C1 segment of cervical spinal cord (tissue), 14 donors: ENCODE results near the gene TRIM45.

ENCODE experiments used
- DNase-seq, 14 donors: peaks; one replicate each; lab custom pipeline; 2025; lab: John Stamatoyannopoulos, UW

The TRIM45 gene

DNA sequence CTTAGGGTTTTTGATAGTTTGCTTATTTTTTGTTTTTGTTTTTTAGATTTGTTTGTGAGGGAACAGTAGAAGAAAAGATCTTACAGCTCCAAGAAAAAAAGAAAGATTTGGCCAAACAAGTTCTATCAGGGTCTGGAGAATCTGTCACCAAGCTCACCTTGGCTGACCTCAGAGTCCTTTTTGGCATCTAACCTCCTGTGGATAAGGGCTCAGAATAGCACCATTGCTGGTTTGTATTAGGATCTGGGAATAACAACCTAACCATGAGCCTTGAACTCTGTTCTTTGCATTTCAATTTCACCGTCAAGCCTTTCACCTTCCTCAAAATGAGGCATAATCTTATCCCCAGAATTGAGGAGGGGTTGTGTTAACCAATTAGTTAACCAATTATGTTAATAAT lies 20.2 kb downstream of the TRIM45 start:
- DNase-seq: no peak

DNA sequence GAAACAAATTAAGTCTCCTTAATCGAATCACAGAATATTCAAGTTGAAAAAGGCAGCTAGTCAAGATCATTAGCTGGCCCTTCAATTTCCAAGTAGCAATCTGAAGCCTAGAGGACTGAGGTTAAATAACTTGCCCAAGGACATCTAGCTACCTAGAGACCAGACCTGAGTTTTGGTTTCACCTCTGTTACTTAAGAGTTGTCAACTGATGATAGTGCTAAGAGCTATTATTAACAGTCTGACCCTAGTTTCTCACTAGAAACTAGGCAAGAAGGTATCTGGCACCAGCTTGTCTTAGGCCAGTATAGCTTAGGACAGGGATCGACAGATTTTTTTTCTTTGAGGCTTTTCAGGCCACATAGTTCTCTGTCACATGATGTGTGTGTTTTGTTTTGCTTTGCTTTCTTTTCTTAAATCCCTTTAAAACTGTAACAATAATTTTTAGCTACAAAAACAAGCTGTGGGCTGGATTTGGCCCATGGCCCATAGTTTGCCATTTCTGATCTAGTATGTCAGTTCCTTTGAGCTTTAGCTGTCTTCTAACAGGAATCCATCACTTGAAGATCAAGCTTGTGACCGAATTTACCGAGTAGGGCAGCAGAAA lies 23.2 kb downstream of the TRIM45 start:
- DNase-seq: no peak

DNA sequence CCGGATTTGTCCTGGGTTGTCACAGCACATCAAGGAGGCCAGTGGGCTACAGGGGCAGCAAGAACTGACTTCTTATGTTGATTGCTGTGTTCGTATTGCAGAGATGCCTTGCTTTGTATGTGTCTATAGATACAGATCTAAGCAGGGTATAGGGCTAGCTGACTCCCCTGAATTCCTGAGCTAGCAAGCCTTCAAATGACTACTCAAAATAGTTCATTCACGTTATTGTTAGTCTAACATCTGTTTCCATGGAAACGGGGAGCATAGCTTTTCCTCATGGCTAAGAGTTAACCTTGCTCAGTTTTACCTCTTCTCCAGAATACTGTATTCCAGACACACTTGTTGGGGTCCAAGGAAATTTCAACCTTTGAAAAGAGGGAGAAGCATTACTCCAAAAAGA lies 24.1 kb downstream of the TRIM45 start:
- DNase-seq: no peak

DNA sequence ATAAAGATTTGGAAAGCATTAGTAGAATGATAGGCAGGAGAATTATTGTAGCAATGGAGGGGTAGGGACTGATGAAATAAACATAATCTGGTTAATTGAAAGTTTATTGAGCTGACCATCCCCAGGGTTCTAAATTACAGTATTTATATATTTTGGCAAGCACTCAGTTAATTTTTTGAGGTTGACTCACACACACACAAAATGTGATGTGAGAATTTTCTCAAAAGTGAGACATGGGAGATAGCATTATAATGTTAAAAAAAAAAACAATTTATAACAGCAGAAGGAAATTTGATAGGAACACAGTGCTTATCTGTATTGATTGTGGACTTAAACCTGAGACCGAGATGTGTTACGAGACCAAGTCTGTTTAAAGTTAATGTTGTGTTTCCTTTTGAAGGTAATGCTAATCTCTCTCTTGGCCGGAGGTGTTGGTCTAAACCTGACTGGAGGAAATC lies 24.6 kb downstream of the TRIM45 start:
- DNase-seq: no peak

DNA sequence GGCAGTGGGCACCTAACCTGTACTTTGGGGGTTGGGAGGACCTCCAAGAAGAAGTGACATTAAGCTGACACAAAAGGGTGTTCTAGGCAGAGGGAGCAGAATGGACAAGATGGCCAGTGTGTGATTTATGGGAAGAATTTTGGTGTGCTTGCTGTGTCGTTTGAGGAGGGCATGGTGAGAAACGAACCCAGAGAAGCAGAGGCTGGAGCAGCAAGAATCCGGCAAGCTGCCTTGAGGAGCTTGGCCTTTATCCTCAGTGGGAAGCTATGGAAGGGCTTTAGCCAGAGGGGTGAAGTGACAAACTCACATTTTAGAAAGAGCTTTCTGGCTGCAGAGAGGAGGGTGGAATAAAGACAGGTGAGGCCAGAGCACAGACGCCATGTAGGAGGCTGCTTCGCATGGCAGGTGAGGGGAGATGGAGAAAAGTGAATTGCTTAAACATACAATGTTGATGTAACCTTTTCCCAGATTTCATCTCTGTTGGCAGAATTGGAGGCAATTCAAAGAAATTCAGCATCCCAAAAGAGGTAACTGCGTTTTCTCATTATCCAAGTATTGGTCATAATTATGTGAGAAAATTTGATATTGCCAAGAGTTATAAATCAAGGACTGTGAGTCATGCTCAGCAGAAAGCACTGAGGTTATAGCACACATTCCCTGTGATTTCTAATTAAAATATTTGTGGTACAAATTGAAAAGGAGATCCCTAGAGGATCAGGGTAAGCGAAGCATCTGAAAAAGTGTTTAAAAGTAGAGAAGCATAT lies 26.5 kb downstream of the TRIM45 start:
- DNase-seq: no peak

DNA sequence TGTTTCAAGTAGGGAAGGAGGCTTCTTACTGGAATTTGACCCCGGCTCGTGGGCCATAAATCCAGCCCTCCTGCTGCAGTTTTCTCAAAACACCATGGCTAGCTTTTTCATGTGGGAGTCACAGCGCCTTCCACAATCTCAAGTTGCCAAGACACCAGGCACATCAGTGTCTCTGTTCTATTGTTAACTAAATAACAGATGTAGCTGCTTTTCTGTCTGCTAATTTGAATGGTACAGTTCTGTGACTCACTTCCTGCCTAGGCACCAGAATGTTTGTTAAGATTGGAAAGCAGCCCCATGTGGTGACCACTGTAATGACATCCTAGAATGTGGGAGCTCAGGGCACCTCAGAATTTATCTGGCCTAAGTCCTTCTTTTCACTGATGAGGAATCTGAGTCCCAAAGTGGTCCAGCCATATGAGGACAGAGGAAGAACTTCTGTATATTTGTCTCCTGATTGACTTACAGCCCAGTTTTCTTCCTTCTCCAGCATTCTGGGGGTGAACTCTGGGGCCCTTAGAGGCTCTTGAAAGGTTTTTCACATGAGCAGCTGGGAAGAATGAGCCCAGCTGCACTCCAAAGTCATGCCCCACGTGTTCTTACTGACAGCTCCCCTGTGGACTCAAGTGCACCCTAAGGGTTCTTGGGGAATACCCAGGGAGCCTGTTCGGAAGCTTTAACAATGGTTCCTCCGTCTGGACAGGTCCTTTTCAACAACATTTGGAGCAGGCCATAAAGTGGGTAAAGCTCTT lies 27.5 kb downstream of the TRIM45 start:
- no peak for DNase-seq

DNA sequence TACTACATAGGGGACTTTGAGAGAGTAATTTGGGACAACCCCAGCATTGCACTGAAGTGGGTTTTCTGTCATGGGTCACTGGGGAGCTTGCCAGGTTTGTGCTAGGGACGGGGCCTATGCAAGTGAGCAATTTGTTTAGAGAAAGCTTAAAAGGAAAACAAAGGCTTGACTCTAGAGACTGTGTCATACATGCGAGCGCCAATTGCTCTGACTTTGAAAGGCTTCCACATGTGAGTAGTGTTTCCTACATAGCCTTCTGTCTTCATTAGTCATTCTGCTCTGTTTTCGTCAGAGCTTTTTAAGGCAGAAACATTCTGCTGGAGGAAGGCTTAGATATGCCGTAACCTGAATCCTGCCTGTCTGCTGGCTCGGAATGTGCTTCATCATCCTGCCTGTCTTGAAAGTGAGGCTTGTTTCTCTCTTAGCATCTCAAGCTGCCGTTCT lies 28.4 kb downstream of the TRIM45 start:
- DNase-seq: peak in 4 of 14 donors; percentile 3 to 35 (median 14)

DNA sequence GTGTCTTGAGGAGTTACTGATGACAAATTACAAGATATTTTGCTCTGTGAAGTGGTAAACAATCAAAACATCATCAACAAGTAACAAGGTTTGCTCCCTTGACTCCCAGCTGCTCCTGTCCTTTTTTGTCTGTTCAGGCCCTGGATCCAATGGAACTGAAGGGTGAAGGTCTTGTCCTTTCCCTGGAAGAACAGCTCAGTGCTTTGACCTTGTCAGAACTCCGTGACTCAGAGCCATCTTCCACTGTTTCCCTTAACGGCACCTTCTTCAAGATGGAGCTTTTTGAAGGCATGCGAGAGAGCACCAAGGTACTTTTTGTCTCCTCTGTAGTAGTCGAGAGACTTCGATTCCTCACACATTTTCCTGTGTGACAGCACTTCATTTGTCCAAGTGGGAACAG lies 29.0 kb downstream of the TRIM45 start:
- DNase-seq: no peak

DNA sequence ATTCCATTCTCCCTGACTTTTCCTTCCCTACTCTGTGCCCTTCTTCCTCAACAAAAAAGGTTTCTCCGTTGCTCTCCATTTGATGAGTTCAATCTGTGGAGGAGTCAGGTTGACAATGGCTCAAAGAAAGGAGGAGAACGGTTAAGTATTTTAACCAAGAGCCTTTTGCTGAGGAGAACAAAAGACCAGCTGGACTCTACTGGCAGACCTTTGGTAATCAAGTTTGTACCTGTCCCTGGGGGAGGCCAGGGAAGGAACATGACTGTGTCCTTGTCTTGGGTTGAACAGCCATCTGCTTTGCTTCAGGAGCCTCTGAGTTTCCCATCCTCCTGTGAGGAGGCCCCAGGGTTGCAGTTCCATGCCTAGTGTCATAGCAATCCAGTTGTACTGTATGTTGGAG lies 31.6 kb downstream of the TRIM45 start:
- no peak for DNase-seq

DNA sequence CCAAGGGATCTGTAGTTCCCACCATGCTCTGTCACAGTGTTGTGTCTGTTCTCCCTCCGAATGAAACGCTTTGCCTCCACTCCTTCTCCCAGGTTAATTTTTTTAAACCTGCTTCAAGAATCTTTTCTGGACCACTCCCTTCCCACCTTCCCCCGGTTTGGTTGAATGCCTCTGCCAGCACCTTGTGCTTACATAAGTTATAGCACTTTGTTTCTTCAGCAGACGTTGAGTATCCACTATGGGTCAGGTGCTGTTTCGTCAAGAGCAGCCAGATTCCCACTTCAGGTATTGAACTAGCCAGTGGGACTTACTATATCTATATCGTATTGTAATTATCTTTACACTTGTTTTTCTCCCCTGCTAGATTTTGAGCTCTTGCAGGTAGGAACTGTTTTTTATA lies 33.9 kb downstream of the TRIM45 start:
- no peak for DNase-seq

DNA sequence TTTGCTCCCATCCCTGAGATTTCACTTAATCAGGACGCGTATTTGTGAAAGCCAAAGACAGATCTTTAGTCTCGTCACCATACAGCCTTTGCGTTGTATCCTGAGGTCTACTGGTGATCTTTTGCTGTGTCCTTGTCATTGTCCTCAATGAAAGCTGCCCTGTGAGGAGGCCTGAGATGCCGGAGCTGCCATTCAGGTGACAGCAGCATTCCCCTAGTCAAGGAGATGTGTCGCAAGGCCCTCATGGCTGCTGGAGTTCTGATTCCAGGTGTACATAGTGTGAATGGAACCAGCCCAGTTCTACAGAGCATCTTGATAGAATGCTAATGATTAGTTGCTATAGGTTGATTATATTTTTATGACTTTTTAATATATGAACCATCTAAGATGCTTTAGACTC lies 37.3 kb downstream of the TRIM45 start:
- no peak for DNase-seq

DNA sequence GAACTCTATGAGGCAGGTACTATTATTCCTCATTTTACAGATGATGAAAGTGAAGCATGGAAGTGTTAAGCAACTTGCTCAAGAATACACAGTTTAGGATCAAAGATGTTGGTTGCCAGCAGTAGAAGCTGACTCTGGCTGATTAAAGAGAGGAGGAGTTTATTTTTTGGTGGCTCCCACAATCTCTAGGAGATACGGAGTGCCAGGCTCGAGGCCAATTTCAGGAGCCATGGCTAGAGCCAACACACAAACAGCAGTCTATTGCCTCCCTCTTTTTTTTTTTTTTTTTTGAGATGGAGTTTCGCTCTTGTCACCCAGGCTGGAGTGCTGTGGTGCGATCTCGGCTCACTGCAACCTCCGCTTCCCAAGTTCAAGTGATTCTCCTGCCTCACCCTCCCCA lies 41.8 kb downstream of the TRIM45 start:
- no peak for DNase-seq

DNA sequence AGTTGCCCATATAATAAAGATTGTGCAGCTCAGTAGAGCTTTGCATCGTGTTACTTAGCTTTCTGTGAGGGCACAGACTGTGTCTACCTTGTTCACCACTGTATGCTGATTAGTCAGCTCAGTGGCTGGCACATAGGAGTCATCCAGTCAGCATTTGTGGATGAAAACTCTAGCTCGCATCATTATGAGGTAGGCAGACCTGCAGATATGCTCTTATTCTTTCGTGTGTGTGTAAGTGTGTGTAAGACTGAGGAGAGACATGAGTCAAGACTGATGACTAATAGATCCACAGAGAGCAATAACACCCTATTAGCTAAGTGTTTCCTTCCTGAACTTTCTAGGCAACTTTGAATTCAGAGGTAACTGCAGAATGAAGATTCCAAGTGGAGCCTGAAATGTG lies 44.3 kb downstream of the TRIM45 start:
- no peak for DNase-seq

DNA sequence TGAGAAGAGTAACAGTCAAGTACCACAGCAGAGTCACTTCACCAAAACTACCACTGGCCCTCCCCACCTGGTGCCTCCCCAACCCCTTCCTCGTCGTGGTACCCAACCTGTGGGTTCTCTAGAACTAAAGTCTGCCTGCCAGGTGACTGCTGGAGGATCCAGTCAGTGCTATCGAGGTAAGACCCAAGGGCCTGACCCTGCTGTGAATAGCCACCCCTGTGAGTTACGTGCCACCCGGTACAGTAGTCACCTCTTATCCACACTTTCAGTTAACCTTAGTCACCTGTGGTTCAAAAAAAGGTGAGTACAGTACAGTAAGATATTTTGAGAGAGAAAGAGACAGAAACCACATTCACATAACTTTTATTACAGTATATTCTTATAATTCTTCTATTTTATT lies 44.9 kb downstream of the TRIM45 start:
- DNase-seq: no peak

DNA sequence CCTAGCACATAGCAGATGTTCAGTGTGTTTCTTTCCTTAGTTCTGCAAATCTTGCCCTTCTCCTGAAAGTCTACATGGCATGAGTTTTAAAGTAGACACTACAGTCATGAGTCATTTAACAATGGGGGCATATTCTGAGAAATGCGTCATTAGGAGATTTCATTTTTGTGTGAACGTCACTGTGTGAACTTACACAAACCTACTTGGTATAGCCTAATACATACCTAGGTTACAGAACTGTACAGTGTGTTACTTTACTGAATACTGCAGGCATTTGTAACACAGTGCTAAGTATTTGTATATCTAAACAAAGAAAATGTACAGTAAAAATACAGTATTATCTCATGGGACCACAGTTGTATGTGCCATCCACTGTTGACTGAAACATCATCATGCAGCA lies 51.4 kb downstream of the TRIM45 start:
- no peak for DNase-seq

DNA sequence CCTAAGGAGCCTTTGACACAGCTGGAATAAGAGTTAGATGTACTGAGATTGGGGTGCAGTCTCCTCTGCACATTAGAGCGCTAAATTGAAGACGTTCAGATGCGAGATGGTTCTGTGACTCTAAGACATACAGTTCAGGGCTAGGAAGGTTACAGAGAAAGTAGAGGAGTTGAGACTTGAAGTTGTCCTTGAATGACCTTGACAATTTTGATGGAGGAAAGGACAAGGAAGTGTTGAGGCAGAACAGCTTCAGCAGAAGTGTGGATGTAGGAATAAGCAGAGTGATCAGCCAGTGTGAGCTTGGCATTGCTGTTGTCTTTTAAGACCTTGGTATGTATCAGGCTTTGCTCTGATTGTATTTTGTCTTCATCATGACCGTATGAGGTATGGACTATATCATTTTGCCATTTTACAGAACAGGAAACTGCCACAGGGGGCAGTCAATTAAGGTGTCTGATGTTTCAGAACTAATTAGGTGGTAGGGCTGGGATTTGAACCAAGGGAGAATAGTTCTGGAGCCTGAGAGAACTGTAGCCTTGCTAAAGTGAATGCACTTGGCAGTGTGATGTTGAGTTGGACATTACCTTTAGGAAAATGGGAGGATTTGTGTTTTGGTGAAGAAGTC lies 52.2 kb downstream of the TRIM45 start:
- no peak for DNase-seq

DNA sequence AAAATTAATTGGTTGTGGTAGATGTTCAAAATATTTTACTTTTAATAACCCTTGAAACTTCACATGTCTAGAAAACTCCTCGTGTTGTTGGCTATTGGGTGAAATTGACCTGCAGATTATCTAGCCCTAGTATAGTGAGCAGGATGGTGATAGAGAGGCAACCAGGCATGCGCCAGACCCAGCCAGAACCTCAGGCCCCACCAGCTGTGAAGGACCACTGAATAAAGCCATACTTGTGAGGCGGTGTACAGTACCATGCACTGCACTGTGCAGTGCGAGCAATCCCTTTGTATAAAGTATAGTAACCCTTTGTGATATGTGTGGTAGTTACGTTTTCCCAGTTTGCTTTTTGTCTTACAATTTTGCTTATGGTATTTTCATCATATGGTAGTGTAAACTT lies 53.0 kb downstream of the TRIM45 start:
- DNase-seq: peak in 3 of 14 donors; percentile 10 to 36 (median 20)

DNA sequence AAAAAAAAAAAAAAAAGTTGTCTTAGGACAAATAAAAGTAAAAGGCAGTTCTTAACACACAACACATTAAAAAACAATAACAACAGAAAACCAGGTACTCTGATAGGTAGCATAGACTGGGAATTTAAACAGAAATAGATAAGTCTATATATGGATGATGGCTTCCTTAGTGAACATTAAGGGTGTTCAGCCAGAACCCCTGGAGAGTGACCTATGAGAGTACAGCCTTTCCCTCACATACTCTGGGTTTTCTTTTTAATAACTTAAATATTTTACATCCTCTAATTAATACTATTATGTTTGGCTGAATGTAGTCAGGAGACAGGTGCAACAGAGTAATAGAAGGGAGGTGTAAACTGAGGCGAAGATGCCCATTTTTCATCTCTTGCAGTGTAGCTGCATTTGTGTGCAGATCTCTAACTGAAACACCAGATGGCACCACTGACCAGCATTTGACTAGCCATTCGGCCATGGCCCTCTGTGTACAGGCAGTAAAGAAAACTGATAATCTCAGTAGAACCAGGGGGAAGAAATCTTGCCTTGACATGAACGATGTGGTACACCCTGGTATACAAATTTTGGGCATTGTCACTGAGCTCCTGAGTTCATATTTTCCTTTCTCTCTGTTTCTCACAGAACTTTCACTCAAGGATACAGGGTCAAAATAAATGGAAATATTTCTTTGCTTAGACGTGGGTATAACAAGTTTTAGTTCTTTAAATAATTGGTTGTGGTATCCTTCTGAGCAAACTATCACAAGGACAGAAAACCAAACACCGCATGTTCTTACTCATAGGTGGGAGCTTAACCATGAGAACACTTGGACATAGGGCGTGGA lies 53.8 kb downstream of the TRIM45 start:
- peak in 8 of 14 donors; percentile 4 to 49 (median 30) for DNase-seq

DNA sequence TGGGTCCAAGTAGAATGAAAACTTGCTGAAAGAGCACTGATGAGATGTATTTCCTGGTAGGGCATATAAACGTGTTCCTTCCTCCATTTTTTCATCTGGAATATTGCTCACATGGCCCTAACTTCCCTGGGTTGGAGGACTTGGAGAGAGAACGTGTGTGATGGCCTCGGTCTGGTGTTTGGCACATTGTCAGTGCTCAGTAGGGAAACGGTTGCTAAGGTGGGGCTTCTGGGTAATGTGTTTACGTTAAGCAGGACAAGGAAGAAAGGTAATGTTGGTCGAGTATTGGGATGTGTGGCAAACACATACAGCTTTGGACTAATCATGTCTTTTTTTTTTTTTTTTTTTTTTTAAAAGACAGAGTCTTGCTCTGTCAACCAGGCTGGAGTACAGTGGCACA lies 55.2 kb downstream of the TRIM45 start:
- no peak for DNase-seq

DNA sequence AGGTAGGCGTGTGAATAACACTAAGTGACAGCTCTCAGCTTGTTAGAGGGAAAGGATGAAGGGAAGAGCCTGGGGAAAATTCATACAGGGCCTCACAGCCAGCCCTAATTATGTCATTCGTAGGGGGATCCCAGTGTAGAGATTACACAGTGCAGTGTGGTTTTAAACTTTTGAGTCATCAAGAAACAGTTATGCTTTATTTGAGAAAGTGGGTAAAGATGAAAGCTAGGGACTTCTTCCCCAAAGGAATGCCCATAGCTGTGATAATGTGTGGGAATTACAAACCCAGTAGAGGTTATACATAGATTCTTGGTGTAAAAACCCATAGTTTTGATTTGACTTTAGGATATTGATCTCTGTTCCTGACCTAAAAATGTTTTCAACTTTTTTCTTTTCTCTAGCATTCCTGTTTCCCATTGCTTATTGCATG lies 59.5 kb downstream of the TRIM45 start:
- no peak for DNase-seq
